WTC11 (cell line): Measurements from ENCODE around the gene KRT14. TPM values are rescaled to one million over a fixed set of nuclear protein-coding genes. Genes with fewer than 3 reads are reported as not detected.

ENCODE experiments used
- ATAC-seq: fragments of 200-7000 bp; cut with Tn5 transposase; 2 replicates; pipeline ENCODE4 v1.10.0; 2021; ENCODE audit warnings: mild to moderate bottlenecking, moderate library complexity
- CTCF ChIA-PET: fragments of 300-600 bp; sonication (Branson Sonifier 250); formaldehyde crosslinking; loops from one replicate; lab custom pipeline; 2021; ENCODE audit warnings: antibody characterized with exemption; lab: Charles Lee
- POLR2A ChIA-PET: fragments of 350-600 bp; sonication (Branson Sonifier 250); formaldehyde crosslinking; loops from one replicate; lab custom pipeline; 2021; ENCODE audit warnings: antibody characterized with exemption; lab: Charles Lee
- DNase-seq: peaks from one replicate; pipeline ENCODE4 v3.0.0; 2021; ENCODE audit warnings: low spot score
- H3K27ac Mint-ChIP-seq: 2 replicates; pipeline ENCODE4 v1.8.0; 2021; ENCODE audit warnings: mixed read lengths
- H3K27me3 Mint-ChIP-seq: 2 replicates; pipeline ENCODE4 v1.8.0; 2021; ENCODE audit warnings: low read depth, mild to moderate bottlenecking, moderate library complexity, mixed read lengths
- H3K36me3 Mint-ChIP-seq: 2 replicates; pipeline ENCODE4 v1.8.0; 2021; ENCODE audit warnings: mixed read lengths
- H3K4me1 Mint-ChIP-seq: 2 replicates; pipeline ENCODE4 v1.8.0; 2022; ENCODE audit warnings: mixed read lengths
- H3K4me3 Mint-ChIP-seq: 2 replicates; pipeline ENCODE4 v1.8.0; 2021; ENCODE audit warnings: mild to moderate bottlenecking, moderate library complexity, mixed read lengths
- H3K9me3 Mint-ChIP-seq: 2 replicates; pipeline ENCODE4 v1.8.0; 2021; ENCODE audit warnings: mixed read lengths
- AR ChIP-seq: fragments of 250-450 bp; sonication (Bioruptor Pico); IDR thresholded peaks from 2 replicates; pipeline ENCODE4 v1.9.0; 2021; ENCODE audit warnings: mild to moderate bottlenecking
- CREB1 ChIP-seq: sonication (generic); formaldehyde crosslinking; IDR thresholded peaks from 2 replicates; pipeline ENCODE4 v1.8.0; 2023; ENCODE audit warnings: mild to moderate bottlenecking, missing genetic modification reagents
- CREM ChIP-seq: sonication (generic); formaldehyde crosslinking; IDR thresholded peaks from 2 replicates; pipeline ENCODE4 v1.8.1; 2022; ENCODE audit warnings: mild to moderate bottlenecking, missing genetic modification reagents, moderate library complexity
- E2F4 ChIP-seq: sonication (generic); formaldehyde crosslinking; IDR thresholded peaks from 2 replicates; pipeline ENCODE4 v1.8.1; 2022; ENCODE audit warnings: low read depth, mild to moderate bottlenecking, moderate library complexity, missing genetic modification reagents, borderline replicate concordance
- EMX1 ChIP-seq: fragments of 250-450 bp; sonication (Bioruptor Pico); IDR thresholded peaks from 2 replicates; pipeline ENCODE4 v1.8.0; 2021; ENCODE audit warnings: mild to moderate bottlenecking
- ERG ChIP-seq: fragments of 250-450 bp; sonication (Bioruptor Pico); IDR thresholded peaks from 2 replicates; pipeline ENCODE4 v1.8.0; 2021; ENCODE audit warnings: mild to moderate bottlenecking
- FOXP1 ChIP-seq: sonication (generic); formaldehyde crosslinking; IDR thresholded peaks from 2 replicates; pipeline ENCODE4 v1.8.0; 2022; ENCODE audit warnings: missing genetic modification reagents, mild to moderate bottlenecking, moderate library complexity, borderline replicate concordance
- FOXP4 ChIP-seq: sonication (generic); formaldehyde crosslinking; IDR thresholded peaks from 2 replicates; pipeline ENCODE4 v1.8.0; 2022; ENCODE audit warnings: mild to moderate bottlenecking, missing genetic modification reagents
- HMGXB4 ChIP-seq: sonication (generic); formaldehyde crosslinking; IDR thresholded peaks from 2 replicates; pipeline ENCODE4 v1.8.1; 2023; ENCODE audit warnings: mild to moderate bottlenecking, moderate library complexity, missing genetic modification reagents
- IRF2 ChIP-seq: sonication (generic); formaldehyde crosslinking; IDR thresholded peaks from 2 replicates; pipeline ENCODE4 v1.8.0; 2022; ENCODE audit warnings: low read depth, missing genetic modification reagents, borderline replicate concordance
- JAZF1 ChIP-seq: fragments of 250-450 bp; sonication (Bioruptor Pico); IDR thresholded peaks from 2 replicates; pipeline ENCODE4 v1.9.0; 2021; ENCODE audit warnings: moderate library complexity, mild to moderate bottlenecking, inconsistent platforms
- MXD4 ChIP-seq: fragments of 250-450 bp; sonication (Bioruptor Pico); IDR thresholded peaks from 2 replicates; pipeline ENCODE4 v1.8.0; 2021; ENCODE audit warnings: mild to moderate bottlenecking, moderate library complexity, borderline replicate concordance
- MYBL2 ChIP-seq: sonication (generic); formaldehyde crosslinking; IDR thresholded peaks from 2 replicates; pipeline ENCODE4 v1.8.1; 2023; ENCODE audit warnings: mild to moderate bottlenecking, moderate library complexity, missing genetic modification reagents
- OVOL2 ChIP-seq: fragments of 250-450 bp; sonication (Bioruptor Pico); IDR thresholded peaks from 2 replicates; pipeline ENCODE4 v1.9.0; 2021; ENCODE audit warnings: mild to moderate bottlenecking, borderline replicate concordance
- RELA ChIP-seq: sonication (generic); formaldehyde crosslinking; IDR thresholded peaks from 2 replicates; pipeline ENCODE4 v1.8.1; 2022; ENCODE audit warnings: missing genetic modification reagents, mild to moderate bottlenecking, borderline replicate concordance
- ZNF219 ChIP-seq: sonication (generic); formaldehyde crosslinking; IDR thresholded peaks from 2 replicates; pipeline ENCODE4 v1.8.0; 2023; ENCODE audit warnings: missing genetic modification reagents, mild to moderate bottlenecking, borderline replicate concordance
- ZNF512 ChIP-seq: sonication (generic); formaldehyde crosslinking; IDR thresholded peaks from 2 replicates; pipeline ENCODE4 v1.8.1; 2022; ENCODE audit warnings: missing genetic modification reagents, borderline replicate concordance
- ZNF532 ChIP-seq: fragments of 250-450 bp; sonication (Bioruptor Pico); IDR thresholded peaks from 2 replicates; pipeline ENCODE4 v1.9.0; 2021; ENCODE audit warnings: mild to moderate bottlenecking, borderline replicate concordance
- total RNA-seq: library from RNA; stranded (reverse); gene quantifications from 3 replicates; pipeline ENCODE4 v1.2.3, GENCODE V29; 2021

KRT14 gene
- total RNA-seq, 1 experiment from 2014 or later: not detected

- peaks cover 46% of the 10 kb centered on the region for H3K4me1 Mint-ChIP-seq
- H3K27me3 Mint-ChIP-seq: peaks cover 3% of the 10 kb centered on the region
- TF ChIP-seq RELA (CRISPR knock-in tag): no peak
- TF ChIP-seq IRF2: no peak
- no peak for TF ChIP-seq E2F4 (CRISPR knock-in tag)
- no peak for TF ChIP-seq ERG (CRISPR knock-in tag)
- TF ChIP-seq FOXP1: no peak
- TF ChIP-seq MYBL2 (CRISPR knock-in tag): no peak
- no peak for TF ChIP-seq OVOL2 (CRISPR knock-in tag)
- TF ChIP-seq ZNF219 (CRISPR knock-in tag): no peak
- no peak for TF ChIP-seq HMGXB4 (CRISPR knock-in tag)
- no peak for TF ChIP-seq CREM
- no peak for TF ChIP-seq FOXP4
- TF ChIP-seq, all 79 proteins: peak for 0
- no peaks in the 10 kb centered on the region for H3K9me3 Mint-ChIP-seq
- ATAC-seq (no peak), DNase-seq (no peak)
- H3K4me3 Mint-ChIP-seq: no peak overlapping the region
- no peak overlapping the region for H3K27ac Mint-ChIP-seq
- H3K36me3 Mint-ChIP-seq: no peaks in the 10 kb centered on the region
- ChIA-PET POLR2A (interaction anchor here (0.7 kb wide), 1 partner anchor 8 kb away, joined by 3 read pairs; no protein-coding TSS in a partner anchor), CTCF (interaction anchor here (0.7 to 7.4 kb wide), 7 partner anchors 10 to 131 kb away, joined by 3 to 122 read pairs (median 6); no protein-coding TSS in a partner anchor)
Measured at GRCh38 chr17:41534899-41535546, 51.7 kb downstream of the KRT14 start.

- no peak for DNase-seq
- ChIA-PET POLR2A (no interaction called here), CTCF (interaction anchor here (0.7 to 7.4 kb wide), 6 partner anchors 11 to 130 kb away, joined by 3 to 122 read pairs (median 4); no protein-coding TSS in a partner anchor)
- Mint-ChIP-seq H3K4me3 (no peak overlapping the region), H3K4me1 (peaks cover 51% of the 10 kb centered on the region), H3K36me3 (no peaks in the 10 kb centered on the region), H3K9me3 (no peaks in the 10 kb centered on the region), H3K27ac (no peak overlapping the region), H3K27me3 (peaks cover 6% of the 10 kb centered on the region)
- no peak for ATAC-seq
- TF ChIP-seq JAZF1: no peak
- TF ChIP-seq MXD4 (CRISPR knock-in tag): no peak
- TF ChIP-seq AR: no peak
- no peak for TF ChIP-seq CREB1
- TF ChIP-seq ZNF532 (CRISPR knock-in tag): no peak
- no peak for TF ChIP-seq ZNF512 (CRISPR knock-in tag)
- no peak for TF ChIP-seq CREM
- no peak for TF ChIP-seq EMX1 (CRISPR knock-in tag)
Measured at GRCh38 chr17:41533613-41534012, 53.1 kb downstream of the KRT14 start.
